Immature natural killer cell (primary cell): ENCODE results near the gene SH3BP5L. TPM values are rescaled to one million over a fixed set of nuclear protein-coding genes. Genes with fewer than 3 reads are reported as not detected.

Experiments used
- DNase-seq, 3 donors: peaks; one replicate each; pipeline ENCODE4 v3.0.0; 2022; ENCODE audit warnings: mixed read lengths in 1 of 3
- H3K27ac Mint-ChIP-seq, 6 donors: one replicate each; pipeline ENCODE4 v1.8.0; 2020; ENCODE audit warnings: mixed read lengths in 6 of 6, mild to moderate bottlenecking in 5 of 6, inconsistent platforms in 4 of 6, moderate library complexity in 3 of 6
- H3K27me3 Mint-ChIP-seq, 3 donors: one replicate each; pipeline ENCODE4 v1.8.0; 2020 to 2021; ENCODE audit warnings: low read depth in 3 of 3, mild to moderate bottlenecking in 3 of 3, mixed read lengths in 3 of 3, moderate library complexity in 3 of 3, inconsistent platforms in 1 of 3
- H3K36me3 Mint-ChIP-seq, 3 donors: one replicate each; pipeline ENCODE4 v1.8.0; 2020; ENCODE audit warnings: mixed read lengths in 3 of 3, inconsistent platforms in 2 of 3, mild to moderate bottlenecking in 2 of 3
- H3K4me1 Mint-ChIP-seq, 2 donors: one replicate each; pipeline ENCODE4 v1.8.0; 2020; ENCODE audit warnings: inconsistent platforms in 2 of 2, mild to moderate bottlenecking in 2 of 2, mixed read lengths in 2 of 2, moderate library complexity in 1 of 2
- H3K4me3 Mint-ChIP-seq, 5 donors: one replicate each; pipeline ENCODE4 v1.8.0; 2020; ENCODE audit warnings: mild to moderate bottlenecking in 5 of 5, mixed read lengths in 5 of 5, inconsistent platforms in 3 of 5, moderate library complexity in 3 of 5
- H3K9me3 Mint-ChIP-seq, 6 donors: one replicate each; pipeline ENCODE4 v1.8.0; 2020; ENCODE audit warnings: mild to moderate bottlenecking in 6 of 6, mixed read lengths in 6 of 6, inconsistent platforms in 4 of 6, moderate library complexity in 3 of 6
- polyA plus RNA-seq, 3 donors: library from polyadenylated mRNA; unstranded; fragments of 300-500 nt; fragmentation: Illumina TruSeq; gene quantifications; one replicate each; pipeline ENCODE4 v1.2.3, GENCODE V29; 2021

SH3BP5L gene
- polyA plus RNA-seq = 1 to 10 TPM in 2 of 3 donors, under 1 TPM in 1; 0.46 to 5.9 (median 3.2) TPM

GRCh38 chr1:248825909-248826760, at the start of gene SH3BP5L:
TSS of gene SH3BP5L (minus strand) at chr1:248825915. CDS start at chr1:248824935, 980 bp downstream.
- peak; percentile 92 to 93 (median 92) for DNase-seq
- Mint-ChIP-seq H3K4me3 (peak within 1 kb of the TSS; percentile 97 to 100 (median 99)), H3K36me3 (peaks cover 0 to 6% (median 0%) of the 10 kb centered on the region in 3 donors), H3K27me3 (peaks cover 5 to 12% (median 10%) of the 10 kb centered on the region in 3 donors), H3K27ac (peak within 1 kb of the TSS; percentile 96 to 100 (median 98)), H3K9me3 (no peaks in the 10 kb centered on the region), H3K4me1 (peaks cover 53 to 65% of the 10 kb centered on the region in 2 donors)

GRCh38 chr1:248873993-248874533, 48.3 kb upstream of the SH3BP5L start:
- Mint-ChIP-seq H3K9me3 (peaks cover 0 to 10% (median 4%) of the 10 kb centered on the region in 6 donors), H3K4me1 (peaks cover 28 to 47% of the 10 kb centered on the region in 2 donors), H3K36me3 (no peaks in the 10 kb centered on the region), H3K27ac (peak overlapping the region; percentile 98 to 100 (median 100)), H3K4me3 (peak overlapping the region; percentile 96 to 99 (median 97)), H3K27me3 (peaks cover 14 to 31% (median 29%) of the 10 kb centered on the region in 3 donors)
- DNase-seq = peak; percentile 90 to 93 (median 92)

- Mint-ChIP-seq H3K9me3 (peaks cover 0 to 10% (median 4%) of the 10 kb centered on the region in 6 donors), H3K36me3 (no peaks in the 10 kb centered on the region), H3K4me1 (peaks cover 28 to 47% of the 10 kb centered on the region in 2 donors), H3K27me3 (peaks cover 14 to 31% (median 29%) of the 10 kb centered on the region in 3 donors), H3K4me3 (peak overlapping the region; percentile 96 to 99 (median 97)), H3K27ac (peak overlapping the region; percentile 98 to 100 (median 100))
- peak; percentile 94 to 95 (median 95) for DNase-seq
Measured at GRCh38 chr1:248873409-248873992, 47.8 kb upstream of the SH3BP5L start.

DNA sequence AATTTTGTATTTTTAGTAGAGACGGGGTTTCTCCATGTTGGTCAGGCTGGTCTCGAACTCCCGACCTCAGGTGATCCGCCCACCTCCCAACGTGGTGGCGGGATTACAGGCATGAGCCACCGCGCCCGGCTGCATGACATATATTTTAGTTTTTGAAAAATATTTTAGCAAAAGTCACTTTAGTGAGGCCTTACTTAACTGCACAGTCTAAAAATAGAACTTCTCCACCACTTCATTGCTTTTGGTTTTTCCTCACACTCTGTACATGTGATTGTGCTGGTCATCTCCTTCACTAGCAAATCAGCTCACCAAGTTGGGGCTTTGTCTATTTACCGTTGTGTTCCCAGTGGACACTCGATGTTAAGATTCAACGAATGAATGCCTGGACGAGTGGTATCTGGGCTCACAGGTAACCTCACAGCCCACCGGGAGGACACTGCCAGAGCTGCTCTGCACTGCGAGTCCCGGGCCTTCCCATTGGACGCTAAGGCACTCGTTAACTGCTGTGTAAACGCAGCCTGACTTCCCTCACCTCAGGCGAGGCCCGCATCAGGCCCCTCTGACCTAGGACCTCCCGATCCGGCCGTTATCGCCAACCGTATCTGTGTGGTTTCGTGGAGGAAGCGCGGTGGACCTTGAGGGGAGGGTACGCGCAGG, 47.2 kb upstream of the SH3BP5L start:
- Mint-ChIP-seq H3K27ac (peak overlapping the region; percentile 98 to 100 (median 100)), H3K27me3 (peaks cover 14 to 30% (median 29%) of the 10 kb centered on the region in 3 donors), H3K36me3 (no peaks in the 10 kb centered on the region), H3K4me1 (peaks cover 28 to 47% of the 10 kb centered on the region in 2 donors), H3K9me3 (peaks cover 0 to 10% (median 4%) of the 10 kb centered on the region in 6 donors), H3K4me3 (peak overlapping the region; percentile 96 to 99 (median 97))
- peak in 1 of 3 donors; percentile 31 for DNase-seq

- DNase-seq = no peak
- Mint-ChIP-seq H3K27ac (peak overlapping the region in 4 of 6 donors; percentile 67 to 100 (median 78)), H3K4me3 (peak overlapping the region in 4 of 5 donors; percentile 36 to 68 (median 54)), H3K36me3 (no peaks in the 10 kb centered on the region), H3K4me1 (peaks cover 28 to 46% of the 10 kb centered on the region in 2 donors), H3K27me3 (peaks cover 14 to 30% (median 28%) of the 10 kb centered on the region in 3 donors), H3K9me3 (peaks cover 0 to 10% (median 4%) of the 10 kb centered on the region in 6 donors)
Measured at GRCh38 chr1:248871837-248872401, 46.2 kb upstream of the SH3BP5L start.

GRCh38 chr1:248862998-248863881, 37.5 kb upstream of the SH3BP5L start:
- H3K4me1 Mint-ChIP-seq = peaks cover 45 to 55% of the 10 kb centered on the region in 2 donors
- no peaks in the 10 kb centered on the region for H3K36me3 Mint-ChIP-seq
- H3K4me3 Mint-ChIP-seq = peak overlapping the region; percentile 81 to 93 (median 91)
- peaks cover 10 to 18% (median 16%) of the 10 kb centered on the region in 3 donors for H3K27me3 Mint-ChIP-seq
- H3K9me3 Mint-ChIP-seq = no peaks in the 10 kb centered on the region
- peak; percentile 82 to 85 (median 85) for DNase-seq
- peak overlapping the region; percentile 84 to 96 (median 92) for H3K27ac Mint-ChIP-seq

DNA sequence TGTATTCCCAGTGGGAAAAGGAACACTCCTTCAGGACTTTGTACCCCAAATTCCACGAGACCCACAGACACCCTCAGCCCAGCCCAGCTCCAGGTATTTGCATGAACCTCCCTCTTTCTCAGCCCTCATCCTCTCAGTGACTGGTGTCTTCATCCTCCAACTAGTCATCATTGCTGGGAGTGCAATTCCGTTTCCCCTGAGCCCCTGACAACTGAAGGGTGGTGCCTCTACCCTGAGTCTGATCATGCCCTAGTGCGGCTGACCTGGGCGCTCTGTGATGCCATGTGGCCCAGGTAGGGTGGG, 36.9 kb upstream of the SH3BP5L start:
- peaks cover 50 to 57% of the 10 kb centered on the region in 2 donors for H3K4me1 Mint-ChIP-seq
- peak overlapping the region; percentile 79 to 94 (median 88) for H3K27ac Mint-ChIP-seq
- no peaks in the 10 kb centered on the region for H3K9me3 Mint-ChIP-seq
- DNase-seq = no peak
- H3K27me3 Mint-ChIP-seq = peaks cover 10 to 20% (median 18%) of the 10 kb centered on the region in 3 donors
- H3K4me3 Mint-ChIP-seq = peak overlapping the region; percentile 81 to 93 (median 90)
- H3K36me3 Mint-ChIP-seq = no peaks in the 10 kb centered on the region

- Mint-ChIP-seq H3K4me3 (peak overlapping the region in 3 of 5 donors; percentile 55 to 90 (median 58)), H3K9me3 (no peaks in the 10 kb centered on the region), H3K27me3 (peaks cover 10 to 20% (median 16%) of the 10 kb centered on the region in 3 donors), H3K4me1 (peaks cover 53 to 63% of the 10 kb centered on the region in 2 donors), H3K27ac (peak overlapping the region in 4 of 6 donors; percentile 5 to 76 (median 42)), H3K36me3 (no peaks in the 10 kb centered on the region)
- DNase-seq = no peak
Measured at GRCh38 chr1:248861616-248862015, 35.9 kb upstream of the SH3BP5L start.

- Mint-ChIP-seq H3K4me1 (peaks cover 53 to 69% of the 10 kb centered on the region in 2 donors), H3K27me3 (peaks cover 12 to 20% (median 18%) of the 10 kb centered on the region in 3 donors), H3K27ac (peak overlapping the region; percentile 91 to 99 (median 96)), H3K36me3 (no peaks in the 10 kb centered on the region), H3K9me3 (no peaks in the 10 kb centered on the region), H3K4me3 (peak overlapping the region; percentile 81 to 96 (median 88))
- DNase-seq = no peak
Measured at GRCh38 chr1:248860007-248860406, 34.3 kb upstream of the SH3BP5L start.

GRCh38 chr1:248858891-248859889, 33.5 kb upstream of the SH3BP5L start, which contains the start of gene ZNF692:
TSS of gene ZNF692 (minus strand) at chr1:248859085. CDS start at chr1:248858309, 776 bp downstream.
- Mint-ChIP-seq H3K27me3 (peaks cover 12 to 20% (median 18%) of the 10 kb centered on the region in 3 donors), H3K27ac (peak within 1 kb of the TSS; percentile 91 to 99 (median 96)), H3K9me3 (no peaks in the 10 kb centered on the region), H3K4me3 (peak within 1 kb of the TSS; percentile 81 to 96 (median 88)), H3K4me1 (peaks cover 46 to 61% of the 10 kb centered on the region in 2 donors), H3K36me3 (no peaks in the 10 kb centered on the region)
- peak; percentile 97 for DNase-seq
